KOPT-K1 (cell line): Measurements from ENCODE around the gene MED25.

Experiments
- H3K27ac ChIP-seq: fragments of 200-600 bp; sonication (generic); 2 replicates; pipeline ENCODE4 v1.5.1; 2016; ENCODE audit warnings: antibody characterized with exemption, mild to moderate bottlenecking, low read depth, low read length; ENCODE audit not compliant: poor library complexity, severe bottlenecking
- H3K36me3 ChIP-seq: fragments of 200-600 bp; sonication (generic); 2 replicates; pipeline ENCODE4 v1.5.1; 2017; ENCODE audit warnings: antibody characterized with exemption, mild to moderate bottlenecking, low read length, moderate library complexity; ENCODE audit not compliant: insufficient read depth
- H3K9me3 ChIP-seq: fragments of 200-600 bp; sonication (generic); 2 replicates; pipeline ENCODE4 v1.5.1; 2017; ENCODE audit warnings: antibody characterized with exemption, low read length, mild to moderate bottlenecking; ENCODE audit not compliant: insufficient read depth, poor library complexity, severe bottlenecking

MED25 gene

GRCh38 chr19:49837425-49837824 lies 19.3 kb downstream of the MED25 start:
- no peaks in the 10 kb centered on the region for H3K9me3 ChIP-seq
- H3K27ac ChIP-seq, result no peak overlapping the region
- H3K36me3 ChIP-seq, result peaks cover 85% of the 10 kb centered on the region

- Histone ChIP-seq H3K36me3 (peaks cover 69% of the 10 kb centered on the region), H3K27ac (no peak overlapping the region), H3K9me3 (no peaks in the 10 kb centered on the region)
Observed at GRCh38 chr19:49838885-49839588, 20.9 kb downstream of the MED25 start.

GRCh38 chr19:49839713-49840112 lies 21.6 kb downstream of the MED25 start:
- no peaks in the 10 kb centered on the region for H3K9me3 ChIP-seq
- no peak overlapping the region for H3K27ac ChIP-seq
- peaks cover 62% of the 10 kb centered on the region for H3K36me3 ChIP-seq

- H3K27ac ChIP-seq, result no peak overlapping the region
- H3K36me3 ChIP-seq, result peaks cover 56% of the 10 kb centered on the region
Observed at GRCh38 chr19:49840321-49840720, 22.2 kb downstream of the MED25 start.

GRCh38 chr19:49840736-49841249 lies 22.7 kb downstream of the MED25 start:
- H3K27ac ChIP-seq, result no peak overlapping the region
- no peaks in the 10 kb centered on the region for H3K9me3 ChIP-seq
- peaks cover 51% of the 10 kb centered on the region for H3K36me3 ChIP-seq

More at GRCh38 chr19:49840321-49840720, 22.2 kb downstream of the MED25 start:
- no peaks in the 10 kb centered on the region for H3K9me3 ChIP-seq

GRCh38 chr19:49843265-49843664 lies 25.2 kb downstream of the MED25 start:
- Histone ChIP-seq H3K27ac (no peak overlapping the region), H3K36me3 (peaks cover 26% of the 10 kb centered on the region; the same call in 1 of the 2 replicates)

GRCh38 chr19:49844138-49845095 lies 26.3 kb downstream of the MED25 start:
- H3K27ac ChIP-seq, result no peak overlapping the region
- H3K9me3 ChIP-seq, result no peaks in the 10 kb centered on the region
- H3K36me3 ChIP-seq, result peaks cover 15% of the 10 kb centered on the region; the same call in 1 of the 2 replicates

More at GRCh38 chr19:49843265-49843664, 25.2 kb downstream of the MED25 start:
- no peaks in the 10 kb centered on the region for H3K9me3 ChIP-seq

- Histone ChIP-seq H3K36me3 (peaks cover 7% of the 10 kb centered on the region; the same call in 1 of the 2 replicates), H3K27ac (no peak overlapping the region), H3K9me3 (no peaks in the 10 kb centered on the region)
Observed at GRCh38 chr19:49845414-49845813, 27.3 kb downstream of the MED25 start.

- Histone ChIP-seq H3K9me3 (no peaks in the 10 kb centered on the region), H3K27ac (no peak overlapping the region), H3K36me3 (no peaks in the 10 kb centered on the region)
Observed at GRCh38 chr19:49846408-49846807, 28.3 kb downstream of the MED25 start.

GRCh38 chr19:49847731-49848696 lies 29.9 kb downstream of the MED25 start:
- H3K9me3 ChIP-seq, result no peaks in the 10 kb centered on the region
- no peak overlapping the region for H3K27ac ChIP-seq
- H3K36me3 ChIP-seq, result no peaks in the 10 kb centered on the region

GRCh38 chr19:49848938-49849337 lies 30.8 kb downstream of the MED25 start:
- no peak overlapping the region for H3K27ac ChIP-seq

GRCh38 chr19:49849433-49850220 lies 31.5 kb downstream of the MED25 start:
- Histone ChIP-seq H3K27ac (peak overlapping the region; percentile 87), H3K9me3 (no peaks in the 10 kb centered on the region), H3K36me3 (peaks cover 10% of the 10 kb centered on the region; the same call in 1 of the 2 replicates)

More at GRCh38 chr19:49848938-49849337, 30.8 kb downstream of the MED25 start:
- Histone ChIP-seq H3K36me3 (peaks cover 3% of the 10 kb centered on the region; the same call in 1 of the 2 replicates), H3K9me3 (no peaks in the 10 kb centered on the region)

- H3K9me3 ChIP-seq, result no peaks in the 10 kb centered on the region
- peak overlapping the region; percentile 87 for H3K27ac ChIP-seq
Observed at GRCh38 chr19:49850221-49850486, 32.1 kb downstream of the MED25 start.

More at GRCh38 chr19:49850221-49850486, 32.1 kb downstream of the MED25 start:
- H3K36me3 ChIP-seq, result peaks cover 14% of the 10 kb centered on the region
